ENCODE measurements around the gene KCNQ5. TPM values are rescaled to one million over a fixed set of nuclear protein-coding genes. Genes with fewer than 3 reads are reported as not detected.

The KCNQ5 gene
- polyA plus RNA-seq, 3 donors = not detected

DNA sequence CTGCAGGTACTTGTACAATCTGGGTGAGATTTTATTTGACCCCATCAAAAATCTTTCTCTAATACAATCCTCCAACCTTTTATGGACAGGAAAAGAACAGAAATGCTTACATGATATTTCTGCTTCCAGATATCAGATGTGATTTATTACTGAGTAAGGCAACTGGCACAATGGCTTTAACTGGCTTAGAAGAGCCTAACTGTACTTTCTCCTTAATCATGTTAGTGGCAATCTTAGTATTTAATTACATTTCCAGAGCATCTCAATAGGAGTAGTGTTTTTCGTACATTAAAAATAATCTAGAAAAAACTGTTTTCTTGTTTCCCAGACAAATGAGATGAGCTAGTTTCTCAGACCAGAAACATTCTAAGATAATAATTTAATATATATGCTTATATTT lies 251.6 kb downstream of the KCNQ5 start:
- no peaks in the 10 kb centered on the region for H3K4me1 ChIP-seq (ENCODE audit: control insufficient read depth in 1 of 2, insufficient read depth in 2 of 2, low read length in 2 of 2)
- no peaks in the 10 kb centered on the region for H3K27me3 Mint-ChIP-seq (ENCODE audit: low read depth in 3 of 3)
- H3K4me3 ChIP-seq (replicated peaks in 1 of 3; ENCODE audit: low read depth in 2 of 3, low read length in 3 of 3) = no peak overlapping the region
- no peaks in the 10 kb centered on the region for H3K79me2 ChIP-seq (ENCODE audit: insufficient read depth, low read length)
- H3K27ac ChIP-seq (ENCODE audit: low read depth in 1 of 2, low read length in 2 of 2) = no peak overlapping the region
- no peaks in the 10 kb centered on the region for H3K27me3 ChIP-seq (ENCODE audit: control insufficient read depth in 2 of 2, insufficient read depth in 2 of 2, low read length in 2 of 2)
- H4K20me1 ChIP-seq (ENCODE audit: insufficient read depth, low read length) = no peaks in the 10 kb centered on the region
- H3K4me2 ChIP-seq (replicated peaks; ENCODE audit: extremely low read depth, low read length, poor library complexity, severe bottlenecking) = no peak overlapping the region
- no peaks in the 10 kb centered on the region for H3K36me3 Mint-ChIP-seq
- no peak overlapping the region for H2AFZ ChIP-seq (ENCODE audit: insufficient read depth, low read depth, low read length, poor library complexity, severe bottlenecking)
- TF ChIP-seq CTCF (IDR thresholded peaks at IDR 0.05) = no peak
- no CpG with 5 or more reads among the region's 1 CpG for WGBS (ENCODE audit: insufficient coverage)
- no peaks in the 10 kb centered on the region for H3K9me3 ChIP-seq (replicated peaks in 1 of 2; ENCODE audit: control insufficient read depth in 1 of 2, insufficient read depth in 1 of 2, low read length in 2 of 2)
- no peaks in the 10 kb centered on the region for H3K4me1 Mint-ChIP-seq
- H3K36me3 ChIP-seq (replicated peaks in 1 of 2; ENCODE audit: control insufficient read depth in 1 of 2, insufficient read depth in 2 of 2, low read length in 2 of 2) = no peaks in the 10 kb centered on the region
- DNase-seq = no peak
- intact Hi-C loops (cut with micrococcal nuclease) = no loop called here
- peaks cover 0 to 7% (median 6%) of the 10 kb centered on the region in 7 donors for H3K9me3 Mint-ChIP-seq
- H3K27ac Mint-ChIP-seq = no peak overlapping the region
- H3K4me3 Mint-ChIP-seq = no peak overlapping the region
- no peak overlapping the region for H3K9ac ChIP-seq (ENCODE audit: insufficient read depth, low read length, poor library complexity, severe bottlenecking)

- intact Hi-C loops (cut with micrococcal nuclease) = no loop called here
- DNase-seq = no peak
- no peaks in the 10 kb centered on the region for H3K4me1 Mint-ChIP-seq
- no peak overlapping the region for H3K4me3 ChIP-seq (replicated peaks in 1 of 3; ENCODE audit: low read depth in 2 of 3, low read length in 3 of 3)
- H3K9me3 ChIP-seq (replicated peaks in 1 of 2; ENCODE audit: control insufficient read depth in 1 of 2, insufficient read depth in 1 of 2, low read length in 2 of 2) = no peaks in the 10 kb centered on the region
- H3K4me3 Mint-ChIP-seq = no peak overlapping the region
- no peaks in the 10 kb centered on the region for H3K27me3 Mint-ChIP-seq (ENCODE audit: low read depth in 3 of 3)
- H3K36me3 Mint-ChIP-seq = no peaks in the 10 kb centered on the region
- no peak overlapping the region for H3K27ac Mint-ChIP-seq
- H2AFZ ChIP-seq (ENCODE audit: insufficient read depth, low read depth, low read length, poor library complexity, severe bottlenecking) = no peak overlapping the region
- H3K4me2 ChIP-seq (replicated peaks; ENCODE audit: extremely low read depth, low read length, poor library complexity, severe bottlenecking) = no peak overlapping the region
- no peak overlapping the region for H3K9ac ChIP-seq (ENCODE audit: insufficient read depth, low read length, poor library complexity, severe bottlenecking)
- no peak overlapping the region for H3K27ac ChIP-seq (ENCODE audit: low read depth in 1 of 2, low read length in 2 of 2)
- no peaks in the 10 kb centered on the region for H3K36me3 ChIP-seq (replicated peaks in 1 of 2; ENCODE audit: control insufficient read depth in 1 of 2, insufficient read depth in 2 of 2, low read length in 2 of 2)
- no peaks in the 10 kb centered on the region for H3K79me2 ChIP-seq (ENCODE audit: insufficient read depth, low read length)
- peaks cover 0 to 9% (median 6%) of the 10 kb centered on the region in 7 donors for H3K9me3 Mint-ChIP-seq
- no peak for TF ChIP-seq CTCF (IDR thresholded peaks at IDR 0.05)
- no peaks in the 10 kb centered on the region for H3K27me3 ChIP-seq (ENCODE audit: control insufficient read depth in 2 of 2, insufficient read depth in 2 of 2, low read length in 2 of 2)
- H3K4me1 ChIP-seq (ENCODE audit: control insufficient read depth in 1 of 2, insufficient read depth in 2 of 2, low read length in 2 of 2) = no peaks in the 10 kb centered on the region
- H4K20me1 ChIP-seq (ENCODE audit: insufficient read depth, low read length) = no peaks in the 10 kb centered on the region
Measured at GRCh38 chr6:72876256-72876655, 254.4 kb downstream of the KCNQ5 start.

Data from CD14-positive monocyte (primary cell).